ENCODE results near the gene MPG.

DNA sequence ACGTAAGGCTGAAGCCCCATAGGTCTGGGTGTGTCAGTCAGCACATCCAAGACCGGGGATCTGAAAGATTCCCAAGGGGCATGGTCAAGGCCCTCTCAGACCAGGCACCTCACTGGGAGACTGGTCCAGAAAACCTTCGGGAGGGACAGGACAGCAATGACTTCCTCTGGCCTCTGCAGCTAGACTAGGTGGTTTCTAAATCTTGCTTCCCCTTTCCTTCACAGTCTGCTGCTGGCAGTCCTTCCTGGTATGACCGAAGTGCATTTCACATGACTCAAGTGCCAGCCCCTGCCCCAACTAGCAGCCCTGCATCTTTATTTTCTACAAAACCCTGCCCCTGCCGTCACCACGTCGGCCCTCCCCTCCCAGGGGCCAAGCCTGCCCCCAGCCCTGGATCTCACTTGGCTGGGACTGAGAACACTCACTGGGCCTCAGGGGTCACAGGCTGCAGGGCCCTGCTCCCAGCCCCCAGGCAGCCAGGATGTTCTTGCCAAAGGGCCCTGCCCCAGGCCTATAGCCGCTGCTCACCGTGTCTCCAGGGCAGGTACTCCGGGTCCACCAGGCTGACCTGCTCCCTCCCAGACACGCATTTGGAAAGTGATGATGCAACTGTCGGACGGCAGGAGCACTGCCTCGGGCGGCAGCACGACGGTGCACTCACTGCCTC is 42.9 kb upstream of the MPG start:
- TF ChIP-seq, protein P1, sequence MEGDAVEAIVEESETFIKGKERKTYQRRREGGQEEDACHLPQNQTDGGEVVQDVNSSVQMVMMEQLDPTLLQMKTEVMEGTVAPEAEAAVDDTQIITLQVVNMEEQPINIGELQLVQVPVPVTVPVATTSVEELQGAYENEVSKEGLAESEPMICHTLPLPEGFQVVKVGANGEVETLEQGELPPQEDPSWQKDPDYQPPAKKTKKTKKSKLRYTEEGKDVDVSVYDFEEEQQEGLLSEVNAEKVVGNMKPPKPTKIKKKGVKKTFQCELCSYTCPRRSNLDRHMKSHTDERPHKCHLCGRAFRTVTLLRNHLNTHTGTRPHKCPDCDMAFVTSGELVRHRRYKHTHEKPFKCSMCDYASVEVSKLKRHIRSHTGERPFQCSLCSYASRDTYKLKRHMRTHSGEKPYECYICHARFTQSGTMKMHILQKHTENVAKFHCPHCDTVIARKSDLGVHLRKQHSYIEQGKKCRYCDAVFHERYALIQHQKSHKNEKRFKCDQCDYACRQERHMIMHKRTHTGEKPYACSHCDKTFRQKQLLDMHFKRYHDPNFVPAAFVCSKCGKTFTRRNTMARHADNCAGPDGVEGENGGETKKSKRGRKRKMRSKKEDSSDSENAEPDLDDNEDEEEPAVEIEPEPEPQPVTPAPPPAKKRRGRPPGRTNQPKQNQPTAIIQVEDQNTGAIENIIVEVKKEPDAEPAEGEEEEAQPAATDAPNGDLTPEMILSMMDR (conservative IDR thresholded peaks at IDR 0.05; ENCODE audit: low read depth in 2 of 2) = no peak
- no peak for TF ChIP-seq JUNB (IDR thresholded peaks at IDR 0.05; ENCODE audit: unreplicated experiment)
- no peak for TF ChIP-seq POLR2AphosphoS5 (IDR thresholded peaks at IDR 0.05; ENCODE audit: low read depth)
- TF ChIP-seq EZH2 (IDR thresholded peaks at IDR 0.05; ENCODE audit: low read depth, unreplicated experiment) = no peak
- TF ChIP-seq, protein P2, sequence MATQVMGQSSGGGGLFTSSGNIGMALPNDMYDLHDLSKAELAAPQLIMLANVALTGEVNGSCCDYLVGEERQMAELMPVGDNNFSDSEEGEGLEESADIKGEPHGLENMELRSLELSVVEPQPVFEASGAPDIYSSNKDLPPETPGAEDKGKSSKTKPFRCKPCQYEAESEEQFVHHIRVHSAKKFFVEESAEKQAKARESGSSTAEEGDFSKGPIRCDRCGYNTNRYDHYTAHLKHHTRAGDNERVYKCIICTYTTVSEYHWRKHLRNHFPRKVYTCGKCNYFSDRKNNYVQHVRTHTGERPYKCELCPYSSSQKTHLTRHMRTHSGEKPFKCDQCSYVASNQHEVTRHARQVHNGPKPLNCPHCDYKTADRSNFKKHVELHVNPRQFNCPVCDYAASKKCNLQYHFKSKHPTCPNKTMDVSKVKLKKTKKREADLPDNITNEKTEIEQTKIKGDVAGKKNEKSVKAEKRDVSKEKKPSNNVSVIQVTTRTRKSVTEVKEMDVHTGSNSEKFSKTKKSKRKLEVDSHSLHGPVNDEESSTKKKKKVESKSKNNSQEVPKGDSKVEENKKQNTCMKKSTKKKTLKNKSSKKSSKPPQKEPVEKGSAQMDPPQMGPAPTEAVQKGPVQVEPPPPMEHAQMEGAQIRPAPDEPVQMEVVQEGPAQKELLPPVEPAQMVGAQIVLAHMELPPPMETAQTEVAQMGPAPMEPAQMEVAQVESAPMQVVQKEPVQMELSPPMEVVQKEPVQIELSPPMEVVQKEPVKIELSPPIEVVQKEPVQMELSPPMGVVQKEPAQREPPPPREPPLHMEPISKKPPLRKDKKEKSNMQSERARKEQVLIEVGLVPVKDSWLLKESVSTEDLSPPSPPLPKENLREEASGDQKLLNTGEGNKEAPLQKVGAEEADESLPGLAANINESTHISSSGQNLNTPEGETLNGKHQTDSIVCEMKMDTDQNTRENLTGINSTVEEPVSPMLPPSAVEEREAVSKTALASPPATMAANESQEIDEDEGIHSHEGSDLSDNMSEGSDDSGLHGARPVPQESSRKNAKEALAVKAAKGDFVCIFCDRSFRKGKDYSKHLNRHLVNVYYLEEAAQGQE (IDR thresholded peaks at IDR 0.05; ENCODE audit: unreplicated experiment) = no peak
- no peak for TF ChIP-seq EZH2phosphoT487 (IDR thresholded peaks at IDR 0.05; ENCODE audit: unreplicated experiment)
- TF ChIP-seq CREB1 (CRISPR knock-in tag; IDR thresholded peaks at IDR 0.05; ENCODE audit: low read depth) = no peak
- TF ChIP-seq, protein P3, sequence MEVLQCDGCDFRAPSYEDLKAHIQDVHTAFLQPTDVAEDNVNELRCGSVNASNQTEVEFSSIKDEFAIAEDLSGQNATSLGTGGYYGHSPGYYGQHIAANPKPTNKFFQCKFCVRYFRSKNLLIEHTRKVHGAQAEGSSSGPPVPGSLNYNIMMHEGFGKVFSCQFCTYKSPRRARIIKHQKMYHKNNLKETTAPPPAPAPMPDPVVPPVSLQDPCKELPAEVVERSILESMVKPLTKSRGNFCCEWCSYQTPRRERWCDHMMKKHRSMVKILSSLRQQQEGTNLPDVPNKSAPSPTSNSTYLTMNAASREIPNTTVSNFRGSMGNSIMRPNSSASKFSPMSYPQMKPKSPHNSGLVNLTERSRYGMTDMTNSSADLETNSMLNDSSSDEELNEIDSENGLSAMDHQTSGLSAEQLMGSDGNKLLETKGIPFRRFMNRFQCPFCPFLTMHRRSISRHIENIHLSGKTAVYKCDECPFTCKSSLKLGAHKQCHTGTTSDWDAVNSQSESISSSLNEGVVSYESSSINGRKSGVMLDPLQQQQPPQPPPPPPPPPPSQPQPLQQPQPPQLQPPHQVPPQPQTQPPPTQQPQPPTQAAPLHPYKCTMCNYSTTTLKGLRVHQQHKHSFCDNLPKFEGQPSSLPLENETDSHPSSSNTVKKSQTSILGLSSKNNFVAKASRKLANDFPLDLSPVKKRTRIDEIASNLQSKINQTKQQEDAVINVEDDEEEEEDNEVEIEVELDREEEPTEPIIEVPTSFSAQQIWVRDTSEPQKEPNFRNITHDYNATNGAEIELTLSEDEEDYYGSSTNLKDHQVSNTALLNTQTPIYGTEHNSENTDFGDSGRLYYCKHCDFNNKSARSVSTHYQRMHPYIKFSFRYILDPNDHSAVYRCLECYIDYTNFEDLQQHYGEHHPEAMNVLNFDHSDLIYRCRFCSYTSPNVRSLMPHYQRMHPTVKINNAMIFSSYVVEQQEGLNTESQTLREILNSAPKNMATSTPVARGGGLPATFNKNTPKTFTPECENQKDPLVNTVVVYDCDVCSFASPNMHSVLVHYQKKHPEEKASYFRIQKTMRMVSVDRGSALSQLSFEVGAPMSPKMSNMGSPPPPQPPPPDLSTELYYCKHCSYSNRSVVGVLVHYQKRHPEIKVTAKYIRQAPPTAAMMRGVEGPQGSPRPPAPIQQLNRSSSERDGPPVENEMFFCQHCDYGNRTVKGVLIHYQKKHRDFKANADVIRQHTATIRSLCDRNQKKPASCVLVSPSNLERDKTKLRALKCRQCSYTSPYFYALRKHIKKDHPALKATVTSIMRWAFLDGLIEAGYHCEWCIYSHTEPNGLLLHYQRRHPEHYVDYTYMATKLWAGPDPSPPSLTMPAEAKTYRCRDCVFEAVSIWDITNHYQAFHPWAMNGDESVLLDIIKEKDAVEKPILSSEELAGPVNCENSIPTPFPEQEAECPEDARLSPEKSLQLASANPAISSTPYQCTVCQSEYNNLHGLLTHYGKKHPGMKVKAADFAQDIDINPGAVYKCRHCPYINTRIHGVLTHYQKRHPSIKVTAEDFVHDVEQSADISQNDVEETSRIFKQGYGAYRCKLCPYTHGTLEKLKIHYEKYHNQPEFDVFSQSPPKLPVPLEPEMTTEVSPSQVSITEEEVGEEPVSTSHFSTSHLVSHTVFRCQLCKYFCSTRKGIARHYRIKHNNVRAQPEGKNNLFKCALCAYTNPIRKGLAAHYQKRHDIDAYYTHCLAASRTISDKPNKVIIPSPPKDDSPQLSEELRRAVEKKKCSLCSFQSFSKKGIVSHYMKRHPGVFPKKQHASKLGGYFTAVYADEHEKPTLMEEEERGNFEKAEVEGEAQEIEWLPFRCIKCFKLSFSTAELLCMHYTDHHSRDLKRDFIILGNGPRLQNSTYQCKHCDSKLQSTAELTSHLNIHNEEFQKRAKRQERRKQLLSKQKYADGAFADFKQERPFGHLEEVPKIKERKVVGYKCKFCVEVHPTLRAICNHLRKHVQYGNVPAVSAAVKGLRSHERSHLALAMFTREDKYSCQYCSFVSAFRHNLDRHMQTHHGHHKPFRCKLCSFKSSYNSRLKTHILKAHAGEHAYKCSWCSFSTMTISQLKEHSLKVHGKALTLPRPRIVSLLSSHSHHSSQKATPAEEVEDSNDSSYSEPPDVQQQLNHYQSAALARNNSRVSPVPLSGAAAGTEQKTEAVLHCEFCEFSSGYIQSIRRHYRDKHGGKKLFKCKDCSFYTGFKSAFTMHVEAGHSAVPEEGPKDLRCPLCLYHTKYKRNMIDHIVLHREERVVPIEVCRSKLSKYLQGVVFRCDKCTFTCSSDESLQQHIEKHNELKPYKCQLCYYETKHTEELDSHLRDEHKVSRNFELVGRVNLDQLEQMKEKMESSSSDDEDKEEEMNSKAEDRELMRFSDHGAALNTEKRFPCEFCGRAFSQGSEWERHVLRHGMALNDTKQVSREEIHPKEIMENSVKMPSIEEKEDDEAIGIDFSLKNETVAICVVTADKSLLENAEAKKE (CRISPR knock-in tag; IDR thresholded peaks at IDR 0.05) = no peak
- no peak for TF ChIP-seq NANOG (IDR thresholded peaks at IDR 0.05; ENCODE audit: borderline replicate concordance)
- TF ChIP-seq ETS1 (IDR thresholded peaks at IDR 0.05) = no peak
- TF ChIP-seq ZNF114 (CRISPR knock-in tag; IDR thresholded peaks at IDR 0.05) = no peak
- TF ChIP-seq ZNF331 (CRISPR knock-in tag; IDR thresholded peaks at IDR 0.05; ENCODE audit: low read depth) = no peak

Data from GM23338 (cell line).